KMS-11 (cell line): ENCODE data around the gene SLC25A13.

ENCODE experiments used
- H2AFZ ChIP-seq: fragments of 200-600 bp; sonication (generic); 2 replicates; pipeline ENCODE4 v1.6.1; 2016; ENCODE audit warnings: antibody characterized with exemption, mixed run types, low read depth
- H3K27ac ChIP-seq: fragments of 200-600 bp; sonication (generic); 2 replicates; pipeline ENCODE4 v1.6.1; 2016; ENCODE audit warnings: mild to moderate bottlenecking, mixed run types
- H3K27me3 ChIP-seq: fragments of 200-600 bp; sonication (generic); 2 replicates; pipeline ENCODE4 v1.6.1; 2017; ENCODE audit warnings: mild to moderate bottlenecking, low read depth, mixed run types, moderate library complexity; ENCODE audit not compliant: insufficient read depth
- H3K36me3 ChIP-seq: fragments of 200-600 bp; sonication (generic); 2 replicates; pipeline ENCODE4 v1.6.1; 2017; ENCODE audit warnings: mild to moderate bottlenecking, mixed run types; ENCODE audit not compliant: insufficient read depth
- H3K4me1 ChIP-seq: fragments of 200-600 bp; sonication (generic); 2 replicates; pipeline ENCODE4 v1.6.1; 2016; ENCODE audit warnings: mild to moderate bottlenecking, low read depth, mixed run types; ENCODE audit not compliant: poor library complexity, severe bottlenecking
- H3K4me2 ChIP-seq: fragments of 200-600 bp; sonication (generic); 2 replicates; pipeline ENCODE4 v1.7.0; 2016; ENCODE audit warnings: mild to moderate bottlenecking, mixed run types
- H3K4me3 ChIP-seq: fragments of 200-600 bp; sonication (generic); IDR thresholded peaks from 2 replicates; pipeline ENCODE4 v1.6.1; 2017; ENCODE audit warnings: low read depth, low read length, mixed read lengths; ENCODE audit not compliant: insufficient read depth
- H3K79me2 ChIP-seq: fragments of 200-600 bp; sonication (generic); 2 replicates; pipeline ENCODE4 v1.6.1; 2016; ENCODE audit warnings: low read depth, mixed run types; ENCODE audit not compliant: insufficient read depth
- H3K9ac ChIP-seq: fragments of 200-600 bp; sonication (generic); 2 replicates; pipeline ENCODE4 v1.6.1; 2016; ENCODE audit warnings: mild to moderate bottlenecking, mixed run types
- H4K20me1 ChIP-seq: fragments of 200-600 bp; sonication (generic); 2 replicates; pipeline ENCODE4 v1.6.1; 2016; ENCODE audit warnings: mild to moderate bottlenecking, mixed run types; ENCODE audit not compliant: insufficient read depth
- CTCF ChIP-seq: fragments of 200-600 bp; sonication (generic); conservative IDR thresholded peaks from 2 replicates; pipeline ENCODE4 v1.6.1; 2017; ENCODE audit warnings: low read depth, mild to moderate bottlenecking, antibody characterized with exemption, low read length, moderate library complexity, mixed read lengths

SLC25A13 gene

GRCh38 chr7:96277921-96278320 lies 44.0 kb downstream of the SLC25A13 start:
- Histone ChIP-seq H3K27ac (no peak overlapping the region), H3K4me1 (no peaks in the 10 kb centered on the region), H3K4me3 (no peak overlapping the region), H4K20me1 (no peaks in the 10 kb centered on the region), H3K9ac (no peak overlapping the region), H3K79me2 (0 out of 2 replicates have a peak, but pooled peaks cover 4% of the 10 kb centered on the region), H3K27me3 (no peaks in the 10 kb centered on the region), H2AFZ (no peak overlapping the region), H3K4me2 (no peak overlapping the region), H3K36me3 (no peaks in the 10 kb centered on the region)
- no peak for TF ChIP-seq CTCF

- Histone ChIP-seq H3K4me3 (no peak overlapping the region), H3K4me2 (no peak overlapping the region), H3K9ac (no peak overlapping the region), H3K36me3 (no peaks in the 10 kb centered on the region), H3K27me3 (no peaks in the 10 kb centered on the region), H3K27ac (no peak overlapping the region), H4K20me1 (no peaks in the 10 kb centered on the region), H2AFZ (no peak overlapping the region), H3K4me1 (no peaks in the 10 kb centered on the region), H3K79me2 (0 out of 2 replicates have a peak, but pooled peaks cover 4% of the 10 kb centered on the region)
- TF ChIP-seq CTCF, result no peak
Observed at GRCh38 chr7:96276019-96276418, 45.9 kb downstream of the SLC25A13 start.

GRCh38 chr7:96273716-96274115 lies 48.2 kb downstream of the SLC25A13 start:
- H3K4me2 ChIP-seq, result no peak overlapping the region
- no peaks in the 10 kb centered on the region for H3K27me3 ChIP-seq
- H3K4me1 ChIP-seq, result no peaks in the 10 kb centered on the region
- no peaks in the 10 kb centered on the region for H3K36me3 ChIP-seq
- no peaks in the 10 kb centered on the region for H4K20me1 ChIP-seq
- no peak for TF ChIP-seq CTCF
- no peak overlapping the region for H3K27ac ChIP-seq
- no peak overlapping the region for H3K9ac ChIP-seq
- no peak overlapping the region for H3K4me3 ChIP-seq
- no peak overlapping the region for H2AFZ ChIP-seq
- H3K79me2 ChIP-seq, result no peaks in the 10 kb centered on the region

GRCh38 chr7:96269246-96269994 lies 52.5 kb downstream of the SLC25A13 start:
- TF ChIP-seq CTCF, result no peak
- no peak overlapping the region for H3K4me2 ChIP-seq
- no peak overlapping the region for H3K9ac ChIP-seq
- no peaks in the 10 kb centered on the region for H3K36me3 ChIP-seq
- no peaks in the 10 kb centered on the region for H3K4me1 ChIP-seq
- H3K27ac ChIP-seq, result no peak overlapping the region
- H3K27me3 ChIP-seq, result no peaks in the 10 kb centered on the region
- no peaks in the 10 kb centered on the region for H3K79me2 ChIP-seq
- H2AFZ ChIP-seq, result no peak overlapping the region
- H4K20me1 ChIP-seq, result no peaks in the 10 kb centered on the region
- no peak overlapping the region for H3K4me3 ChIP-seq
